Measurements from ENCODE around the gene NUP54. TPM values are rescaled to one million over a fixed set of nuclear protein-coding genes. Genes with fewer than 3 reads are reported as not detected.

Gene NUP54
- total RNA-seq, 4 donors from 2014 or later, result 27.4 to 36.5 (median 31.0) TPM

DNA sequence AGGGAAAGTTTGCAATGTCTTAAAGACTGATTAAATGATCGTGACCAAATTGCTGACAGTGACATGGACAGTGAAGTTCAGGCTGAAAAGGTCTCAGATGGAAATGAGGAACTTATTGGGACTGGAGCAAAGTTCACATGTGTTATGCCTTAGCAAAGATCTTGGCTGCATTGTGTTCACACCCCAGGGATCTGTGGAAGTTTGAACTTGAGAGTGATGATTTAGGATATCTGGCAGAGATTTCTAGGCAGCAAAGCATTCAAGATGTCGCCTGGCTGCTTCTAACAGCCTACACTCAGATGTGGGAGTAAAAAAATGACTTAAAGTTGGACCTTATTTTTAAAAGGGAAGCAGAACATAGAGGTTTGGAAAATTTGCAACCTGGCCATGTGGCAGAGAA is 44.0 kb upstream of the NUP54 start:
- no peak overlapping the region for H3K4me3 ChIP-seq (ENCODE audit: low read depth, poor library complexity, severe bottlenecking)
- 56 to 71% methylated on average over 2 of the region's 2 CpGs for WGBS, 2 donors
- no peak for DNase-seq (ENCODE audit: low spot score in 2 of 2)
- intact Hi-C loops (cut with DNase I; ENCODE audit: low total_unique reads), result no loop called here
- no peak for TF ChIP-seq POLR2A (IDR thresholded peaks at IDR 0.05)
- TF ChIP-seq, protein P1, sequence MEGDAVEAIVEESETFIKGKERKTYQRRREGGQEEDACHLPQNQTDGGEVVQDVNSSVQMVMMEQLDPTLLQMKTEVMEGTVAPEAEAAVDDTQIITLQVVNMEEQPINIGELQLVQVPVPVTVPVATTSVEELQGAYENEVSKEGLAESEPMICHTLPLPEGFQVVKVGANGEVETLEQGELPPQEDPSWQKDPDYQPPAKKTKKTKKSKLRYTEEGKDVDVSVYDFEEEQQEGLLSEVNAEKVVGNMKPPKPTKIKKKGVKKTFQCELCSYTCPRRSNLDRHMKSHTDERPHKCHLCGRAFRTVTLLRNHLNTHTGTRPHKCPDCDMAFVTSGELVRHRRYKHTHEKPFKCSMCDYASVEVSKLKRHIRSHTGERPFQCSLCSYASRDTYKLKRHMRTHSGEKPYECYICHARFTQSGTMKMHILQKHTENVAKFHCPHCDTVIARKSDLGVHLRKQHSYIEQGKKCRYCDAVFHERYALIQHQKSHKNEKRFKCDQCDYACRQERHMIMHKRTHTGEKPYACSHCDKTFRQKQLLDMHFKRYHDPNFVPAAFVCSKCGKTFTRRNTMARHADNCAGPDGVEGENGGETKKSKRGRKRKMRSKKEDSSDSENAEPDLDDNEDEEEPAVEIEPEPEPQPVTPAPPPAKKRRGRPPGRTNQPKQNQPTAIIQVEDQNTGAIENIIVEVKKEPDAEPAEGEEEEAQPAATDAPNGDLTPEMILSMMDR (IDR thresholded peaks at IDR 0.05), result no peak

DNA sequence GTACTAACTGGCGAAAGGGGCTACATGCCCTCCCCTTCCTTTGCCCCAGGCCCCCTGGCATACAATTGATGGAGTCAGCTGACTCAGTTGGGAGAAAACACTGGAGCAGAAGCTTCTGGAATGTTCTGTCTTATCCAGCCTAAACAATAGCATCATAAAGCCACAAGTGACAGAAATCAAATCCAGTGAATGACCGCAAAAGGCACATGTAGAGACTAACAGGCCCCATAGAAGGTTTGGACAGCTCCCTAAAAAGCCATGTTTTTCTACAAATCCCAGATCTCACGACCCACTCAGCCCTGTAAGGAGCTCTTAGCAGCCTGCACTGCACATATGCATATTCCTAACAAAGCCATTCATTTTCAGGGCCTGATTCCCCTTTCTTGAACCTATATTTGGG is 40.4 kb upstream of the NUP54 start:
- no peak for DNase-seq (ENCODE audit: low spot score in 2 of 2)
- H3K4me3 ChIP-seq (ENCODE audit: low read depth, poor library complexity, severe bottlenecking), result no peak overlapping the region
- WGBS, 2 donors, result 88 to 92% methylated on average over 3 of the region's 3 CpGs
- intact Hi-C loops (cut with DNase I; ENCODE audit: low total_unique reads), result loop anchor here (10.0 kb wide), 1 partner anchor 306 kb away; no protein-coding TSS in a partner anchor
- TF ChIP-seq, protein P1 (IDR thresholded peaks at IDR 0.05), result no peak
- no peak for TF ChIP-seq POLR2A (IDR thresholded peaks at IDR 0.05)

DNA sequence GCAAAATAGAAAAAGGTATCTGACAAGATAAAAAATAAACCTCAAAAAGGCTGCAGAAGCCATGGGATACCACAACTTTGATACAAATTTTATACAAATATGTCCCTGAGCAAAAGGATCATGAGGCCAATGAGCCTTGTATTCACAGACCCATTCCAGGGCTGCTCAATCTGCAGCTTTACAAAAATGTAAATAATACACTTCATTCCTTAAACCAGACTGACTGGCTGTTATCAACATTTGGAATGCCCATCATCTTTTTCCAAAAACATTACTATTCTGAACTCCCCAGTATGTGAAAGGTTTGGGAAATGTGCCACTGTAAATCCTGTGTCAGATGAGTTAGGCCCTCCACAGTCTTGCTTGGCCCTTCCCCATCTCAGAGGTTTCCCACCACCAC is 40.0 kb upstream of the NUP54 start:
- no peak for DNase-seq (ENCODE audit: low spot score in 2 of 2)
- TF ChIP-seq, protein P1 (IDR thresholded peaks at IDR 0.05), result no peak
- no peak for TF ChIP-seq POLR2A (IDR thresholded peaks at IDR 0.05)
- intact Hi-C loops (cut with DNase I; ENCODE audit: low total_unique reads), result loop anchor here (10.0 kb wide), 1 partner anchor 307 kb away; no protein-coding TSS in a partner anchor
- H3K4me3 ChIP-seq (ENCODE audit: low read depth, poor library complexity, severe bottlenecking), result no peak overlapping the region

DNA sequence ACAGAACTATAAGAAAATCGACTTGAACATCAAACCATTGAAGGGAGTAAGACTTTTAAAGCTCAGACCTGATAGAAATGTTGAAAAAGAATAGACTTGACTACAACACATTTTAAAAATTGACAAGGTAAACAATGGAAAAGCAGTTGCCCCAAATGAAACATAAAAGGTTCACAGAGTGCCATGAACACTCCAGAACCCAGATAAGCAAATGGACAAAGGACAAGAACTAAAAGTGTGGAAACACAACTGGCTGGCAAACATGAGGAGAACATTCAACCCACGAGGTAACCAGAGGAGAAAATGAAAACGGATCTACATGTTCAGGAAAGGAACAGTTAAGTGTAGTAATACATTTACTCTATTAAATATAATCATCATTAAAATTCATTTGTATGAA is 39.0 kb upstream of the NUP54 start:
- WGBS, 2 donors, result 63 to 68% methylated on average over 3 of the region's 3 CpGs
- TF ChIP-seq, protein P1 (IDR thresholded peaks at IDR 0.05), result no peak
- TF ChIP-seq POLR2A (IDR thresholded peaks at IDR 0.05), result no peak
- intact Hi-C loops (cut with DNase I; ENCODE audit: low total_unique reads), result loop anchor here (10.0 kb wide), 1 partner anchor 308 kb away; no protein-coding TSS in a partner anchor
- H3K4me3 ChIP-seq (ENCODE audit: low read depth, poor library complexity, severe bottlenecking), result no peak overlapping the region
- no peak for DNase-seq (ENCODE audit: low spot score in 2 of 2)

DNA sequence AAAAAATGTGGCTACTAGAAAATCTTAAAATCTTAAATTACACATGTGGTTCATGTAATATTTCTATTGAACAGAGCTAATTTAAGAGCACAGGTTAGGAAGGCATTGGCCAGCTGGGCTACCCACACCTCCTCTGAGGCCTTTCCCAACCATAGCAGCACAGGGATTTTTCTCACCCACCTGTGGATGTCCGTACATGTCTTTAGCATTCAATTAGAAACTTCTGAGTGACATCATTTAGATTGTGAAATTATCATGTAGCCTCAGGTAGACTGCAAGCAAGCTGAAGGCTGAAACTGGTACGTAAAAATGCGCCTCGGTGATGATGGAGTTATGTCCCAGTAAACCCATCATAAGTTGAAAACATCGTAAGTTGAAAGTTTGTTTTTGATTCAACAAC is 34.3 kb upstream of the NUP54 start:
- no peak for TF ChIP-seq POLR2A (IDR thresholded peaks at IDR 0.05)
- TF ChIP-seq, protein P1 (IDR thresholded peaks at IDR 0.05), result no peak
- 77 to 80% methylated on average over 5 of the region's 5 CpGs for WGBS, 2 donors
- intact Hi-C loops (cut with DNase I; ENCODE audit: low total_unique reads), result loop anchor here (10.0 kb wide), 1 partner anchor 312 kb away; no protein-coding TSS in a partner anchor
- H3K4me3 ChIP-seq (ENCODE audit: low read depth, poor library complexity, severe bottlenecking), result no peak overlapping the region
- no peak for DNase-seq (ENCODE audit: low spot score in 2 of 2)
